HTR-8/SVneo (cell line): ENCODE results near the gene GPR132.

Experiments
- DNase-seq: peaks from one replicate; pipeline ENCODE4 v3.0.0; 2011; ENCODE audit warnings: low spot score, mixed read lengths; ENCODE audit not compliant: insufficient read length
- FAIRE-seq: peaks from 2 replicates; lab custom pipeline; 2011; peaks lifted over from hg19 to GRCh38; lab: Jason Lieb, UNC

GPR132 gene

DNA sequence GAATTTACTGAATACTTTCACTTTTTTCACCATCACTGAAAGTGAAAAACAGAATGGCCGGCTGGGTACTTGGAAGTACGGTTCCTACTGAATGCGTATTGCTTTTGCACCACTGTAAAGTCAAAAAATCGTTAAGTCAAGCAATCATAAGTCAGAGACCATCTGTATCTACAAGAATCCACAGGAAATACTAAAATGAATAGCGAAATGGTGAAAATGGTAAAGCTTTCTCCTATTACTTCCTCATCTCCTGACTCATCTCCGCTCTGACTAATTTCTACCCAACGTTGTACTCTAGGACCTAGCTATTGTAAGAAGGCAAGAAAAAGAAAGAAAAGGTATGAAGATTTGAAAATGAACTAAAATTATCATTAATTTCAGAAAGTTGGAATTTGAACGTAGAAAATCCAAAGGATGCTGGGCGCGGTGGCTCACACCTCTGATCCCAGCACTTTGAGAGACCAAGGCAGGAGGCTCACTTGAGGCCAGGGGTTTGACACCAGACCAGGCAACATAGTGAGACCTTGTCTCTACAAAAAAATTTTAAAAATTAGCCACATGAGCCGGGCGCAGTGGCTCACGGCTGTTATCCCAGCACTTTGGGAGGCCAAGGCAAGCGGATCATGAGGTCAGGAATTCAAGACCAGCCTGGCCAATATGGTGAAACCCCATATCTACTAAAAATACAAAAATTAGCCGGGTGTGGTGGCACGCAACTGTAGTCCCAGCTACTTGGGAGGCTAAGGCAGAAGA, 39.0 kb downstream of the GPR132 start:
- DNase-seq (peak; percentile 46), FAIRE-seq (no peak)

DNA sequence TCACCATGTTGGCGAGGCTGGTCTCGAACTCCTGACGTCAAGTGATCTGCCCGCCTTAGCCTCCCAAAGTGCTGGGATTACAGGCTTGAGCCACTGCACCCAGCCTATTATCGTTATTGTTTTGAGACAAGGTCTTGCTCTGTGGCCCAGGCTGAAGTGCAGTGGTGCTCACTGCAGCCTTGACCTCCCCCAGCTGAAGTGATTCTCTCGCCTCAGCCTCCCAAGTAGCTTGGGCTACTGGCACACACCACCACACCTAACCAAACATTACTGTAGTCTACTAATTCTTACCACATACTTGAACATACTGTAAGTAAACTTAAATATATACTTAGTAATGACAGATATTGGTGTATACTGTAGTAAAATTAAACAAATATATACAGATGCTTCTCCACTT, 39.8 kb downstream of the GPR132 start:
- no peak for FAIRE-seq
- no peak for DNase-seq

GRCh38 chr14:105023791-105024480, 41.3 kb downstream of the GPR132 start:
- FAIRE-seq: no peak
- no peak for DNase-seq

DNA sequence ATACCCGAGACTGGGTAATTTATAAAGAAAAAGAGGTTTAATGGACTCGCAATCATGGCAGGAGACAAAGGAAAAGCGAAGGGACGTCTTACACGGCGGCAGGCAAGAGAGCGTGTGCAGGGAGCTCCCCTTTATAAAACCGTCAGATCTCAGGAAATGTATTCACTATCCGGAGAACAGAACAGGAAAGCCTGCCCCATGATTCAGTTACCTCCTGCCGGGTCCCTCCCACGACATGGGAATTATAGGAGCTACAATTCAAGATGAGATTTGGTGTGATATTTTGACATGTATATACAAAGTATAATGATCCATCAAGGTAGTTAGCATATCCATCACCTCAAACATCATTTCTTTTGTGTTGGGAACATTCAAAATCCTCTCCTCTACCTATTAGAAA, 42.1 kb downstream of the GPR132 start:
- FAIRE-seq (no peak), DNase-seq (no peak)

- DNase-seq: no peak
Observed at GRCh38 chr14:105022276-105022670, 43.0 kb downstream of the GPR132 start.

DNA sequence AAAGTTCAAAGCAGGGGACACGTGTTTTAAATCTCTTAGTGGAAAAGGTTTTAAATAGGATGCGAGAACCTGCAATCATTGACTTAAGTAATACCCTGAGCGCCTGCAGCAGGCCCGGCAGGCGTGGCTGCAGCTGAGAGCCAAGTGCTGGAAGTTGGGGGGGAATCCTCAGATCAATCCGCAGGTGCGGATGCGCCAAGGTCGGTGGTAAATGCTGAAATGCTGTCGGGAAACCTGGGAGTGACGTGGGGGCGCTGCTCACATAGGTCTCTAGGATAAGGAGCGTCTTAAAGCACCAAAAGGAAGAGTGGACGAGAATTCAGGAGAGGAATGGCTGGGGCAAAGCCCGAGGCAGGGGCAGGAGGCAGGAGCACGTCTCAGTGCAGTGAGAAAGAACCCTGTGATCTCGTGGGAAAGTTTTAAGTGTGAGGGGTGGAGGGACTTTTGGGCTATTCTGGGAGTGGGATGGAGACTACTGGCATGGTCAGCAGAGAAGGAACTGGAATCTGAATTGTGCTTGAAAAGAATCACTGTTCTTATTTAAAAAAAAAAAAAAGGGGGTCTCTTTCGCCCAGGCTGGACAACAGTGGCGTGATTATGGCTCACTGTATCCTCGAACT, 43.5 kb downstream of the GPR132 start:
- peak; percentile 48 for DNase-seq

More at GRCh38 chr14:105022276-105022670, 43.0 kb downstream of the GPR132 start:
- FAIRE-seq: no peak

GRCh38 chr14:105020815-105021655, 44.2 kb downstream of the GPR132 start, which contains the start of gene CDCA4:
CDCA4 (minus strand) TSS chr14:105021083; CDS start chr14:105011929, 9,154 bp downstream.
- DNase-seq: peak; percentile 97
- FAIRE-seq: peak; percentile 78

More for the DNA sequence above, 43.5 kb downstream of the GPR132 start:
- no peak for FAIRE-seq

GRCh38 chr14:105019861-105020814, 45.1 kb downstream of the GPR132 start:
- no peak for FAIRE-seq

GRCh38 chr14:105018414-105018813, 46.8 kb downstream of the GPR132 start:
- FAIRE-seq (no peak), DNase-seq (no peak)

More at GRCh38 chr14:105019861-105020814, 45.1 kb downstream of the GPR132 start:
- no peak for DNase-seq

DNA sequence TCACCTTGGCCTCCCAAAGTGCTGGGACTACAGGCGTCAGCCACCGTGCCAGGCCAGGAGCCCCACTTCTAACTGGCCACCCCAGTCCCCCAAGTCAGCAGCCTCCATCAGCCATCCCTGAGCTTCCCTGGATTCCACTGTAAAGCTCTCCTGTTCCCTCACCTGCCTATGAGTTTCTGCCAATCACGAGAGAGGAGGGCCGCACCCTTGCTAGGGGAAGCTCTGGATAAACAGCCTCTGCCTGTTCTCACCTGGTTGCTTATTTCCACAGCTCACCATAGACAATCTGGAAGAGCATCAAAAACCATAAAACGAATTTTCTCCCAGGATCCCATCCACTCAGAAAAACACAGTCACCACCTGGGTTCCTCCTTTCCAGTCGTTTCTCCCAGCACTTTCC, 49.3 kb downstream of the GPR132 start:
- no peak for DNase-seq
- no peak for FAIRE-seq

DNA sequence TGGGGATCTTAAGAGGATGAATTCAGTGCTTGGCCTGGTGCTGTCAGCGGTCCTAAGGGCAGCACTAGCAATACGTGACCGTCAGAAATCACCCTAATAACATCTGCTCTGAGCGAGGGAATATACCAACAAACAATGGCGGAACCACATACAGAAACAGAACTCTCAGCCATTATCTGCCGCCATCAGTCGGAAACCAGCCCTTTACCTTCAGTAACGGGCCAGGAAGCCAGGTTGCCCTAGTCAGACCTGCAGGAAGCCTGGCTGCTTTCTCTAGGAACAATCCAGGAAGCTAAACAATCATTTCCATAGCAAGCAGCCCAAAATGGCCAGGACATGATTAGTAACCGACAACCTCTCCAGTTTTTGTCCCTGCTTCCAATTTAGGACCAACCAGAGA, 50.0 kb downstream of the GPR132 start:
- DNase-seq: no peak
- no peak for FAIRE-seq

- DNase-seq: no peak
- FAIRE-seq: no peak
Observed at GRCh38 chr14:105014631-105015030, 50.6 kb downstream of the GPR132 start.

GRCh38 chr14:105014032-105014431, 51.2 kb downstream of the GPR132 start:
- FAIRE-seq (no peak), DNase-seq (no peak)

DNA sequence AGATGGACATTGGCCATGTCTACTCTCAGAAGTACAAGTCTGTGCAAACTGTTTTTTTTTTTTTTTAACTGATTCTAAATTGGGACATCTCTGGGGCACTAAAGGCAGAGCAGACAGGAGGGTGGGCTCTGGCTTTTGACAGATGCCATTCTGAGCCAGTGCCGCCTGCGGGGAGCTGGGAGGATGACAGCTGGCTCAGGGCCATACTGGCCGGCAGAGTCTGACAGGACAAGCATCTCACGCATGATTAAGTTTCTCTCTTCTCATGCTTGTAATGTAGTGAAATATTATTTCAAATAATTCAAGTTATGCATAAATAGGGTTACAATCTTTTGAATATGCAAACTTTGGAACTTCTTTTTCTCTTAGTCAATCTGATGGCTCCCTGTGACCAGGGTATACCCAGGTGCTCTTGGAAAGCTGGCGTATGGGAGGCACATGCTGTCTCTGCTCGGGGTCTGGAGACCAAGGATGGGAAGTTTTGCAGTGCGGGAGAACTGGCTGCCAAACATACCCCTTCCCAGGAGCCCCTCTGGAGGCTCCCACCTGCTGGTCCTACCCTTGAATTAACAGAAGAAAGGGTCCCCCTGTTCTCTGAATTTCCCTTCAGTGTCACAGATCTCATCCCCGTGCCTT, 52.0 kb downstream of the GPR132 start:
- FAIRE-seq (no peak), DNase-seq (no peak)

- DNase-seq: no peak
- no peak for FAIRE-seq
Observed at GRCh38 chr14:105012171-105012985, 52.9 kb downstream of the GPR132 start.

GRCh38 chr14:105011312-105011990, 53.8 kb downstream of the GPR132 start:
- FAIRE-seq: no peak
- no peak for DNase-seq

DNA sequence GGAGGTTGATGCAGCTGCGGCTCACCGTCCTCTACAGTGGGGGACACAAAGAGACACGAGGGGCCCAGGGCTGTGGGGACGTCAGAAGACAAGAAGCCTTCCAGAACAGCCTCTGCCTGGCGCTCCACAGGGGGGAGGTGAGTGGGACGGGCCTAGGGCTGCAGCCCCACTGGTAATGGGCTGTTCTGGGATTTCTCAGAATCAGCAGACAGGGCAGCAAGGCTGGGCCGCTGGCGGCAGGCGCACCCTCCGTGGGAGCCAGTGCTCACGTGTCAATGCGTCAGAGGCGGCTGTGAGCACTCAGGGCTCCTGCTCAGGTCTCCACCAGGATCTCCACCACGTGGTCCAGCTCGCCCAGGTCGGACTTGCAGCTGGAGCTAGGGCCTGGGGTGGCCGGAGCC, 54.3 kb downstream of the GPR132 start:
- DNase-seq: no peak

More for the DNA sequence above, 54.3 kb downstream of the GPR132 start:
- no peak for FAIRE-seq
